Astrocyte (in vitro differentiated cells and primary cell): ENCODE data around the gene POLDIP3. TPM values are rescaled to one million over a fixed set of nuclear protein-coding genes. Genes with fewer than 3 reads are reported as not detected.
"Not testable (repeated sequence)": the region's sequence is repeated elsewhere in the genome, so short reads cannot be mapped to it uniquely, and the experiment has no call there.

Source experiments
- DNase-seq: peaks from one replicate; pipeline ENCODE4 v3.0.0-alpha.2; 2010; ENCODE audit warnings: low read depth
- FAIRE-seq: peaks from 2 replicates; lab custom pipeline; 2011; peaks lifted over from hg19 to GRCh38; lab: Jason Lieb, UNC
- H2AFZ ChIP-seq: 2 replicates; pipeline ENCODE4 v1.6.0; 2012; ENCODE audit warnings: low read depth, low read length, inconsistent platforms
- H3K27ac ChIP-seq: 2 replicates; pipeline ENCODE4 v1.5.1; 2011; ENCODE audit warnings: low read depth, low read length, inconsistent platforms
- H3K27me3 ChIP-seq: 2 replicates; pipeline ENCODE4 v1.6.0; 2011; ENCODE audit warnings: low read length, inconsistent platforms; ENCODE audit not compliant: insufficient read depth
- H3K36me3 ChIP-seq: 2 replicates; pipeline ENCODE4 v1.5.1; 2011; ENCODE audit warnings: low read length, inconsistent platforms; ENCODE audit not compliant: insufficient read depth
- H3K4me1 ChIP-seq: 2 replicates; pipeline ENCODE4 v1.5.1; 2011; ENCODE audit warnings: low read length, inconsistent platforms; ENCODE audit not compliant: insufficient read depth
- H3K4me2 ChIP-seq: 2 replicates; pipeline ENCODE4 v1.6.0; 2012; ENCODE audit warnings: low read length, inconsistent platforms
- H3K4me3 ChIP-seq: 2 replicates; pipeline ENCODE4 v1.5.1; 2011; ENCODE audit warnings: low read depth, mild to moderate bottlenecking, low read length, inconsistent platforms; ENCODE audit not compliant: insufficient read depth
- H3K79me2 ChIP-seq: 2 replicates; pipeline ENCODE4 v1.6.0; 2012; ENCODE audit warnings: mild to moderate bottlenecking, low read length, inconsistent platforms; ENCODE audit not compliant: insufficient read depth
- H3K9ac ChIP-seq: 2 replicates; pipeline ENCODE4 v1.6.0; 2012; ENCODE audit warnings: mild to moderate bottlenecking, low read length, inconsistent platforms
- H3K9me3 ChIP-seq: 2 replicates; pipeline ENCODE4 v1.5.1; 2012; ENCODE audit warnings: low read depth, mild to moderate bottlenecking, low read length, inconsistent platforms; ENCODE audit not compliant: insufficient read depth
- H4K20me1 ChIP-seq: 2 replicates; pipeline ENCODE4 v1.6.0; 2012; ENCODE audit warnings: low read length, inconsistent platforms; ENCODE audit not compliant: insufficient read depth
- H3K27ac Mint-ChIP-seq: one replicate; pipeline ENCODE4 v1.8.0; 2021; ENCODE audit warnings: mild to moderate bottlenecking, mixed read lengths; ENCODE audit not compliant: unreplicated experiment
- H3K27me3 Mint-ChIP-seq: one replicate; pipeline ENCODE4 v1.8.0; 2021; ENCODE audit warnings: low read depth, mixed read lengths; ENCODE audit not compliant: unreplicated experiment
- H3K36me3 Mint-ChIP-seq: one replicate; pipeline ENCODE4 v1.8.0; 2021; ENCODE audit warnings: low read depth, mixed read lengths; ENCODE audit not compliant: unreplicated experiment
- H3K4me1 Mint-ChIP-seq: one replicate; pipeline ENCODE4 v1.8.0; 2021; ENCODE audit warnings: low read depth, mixed read lengths; ENCODE audit not compliant: unreplicated experiment
- H3K4me3 Mint-ChIP-seq: one replicate; pipeline ENCODE4 v1.8.0; 2021; ENCODE audit warnings: mild to moderate bottlenecking, moderate library complexity, mixed read lengths; ENCODE audit not compliant: unreplicated experiment
- H3K9me3 Mint-ChIP-seq: one replicate; pipeline ENCODE4 v1.8.0; 2021; ENCODE audit warnings: mild to moderate bottlenecking, mixed read lengths; ENCODE audit not compliant: unreplicated experiment
- EZH2 ChIP-seq: IDR thresholded peaks from 2 replicates; pipeline ENCODE4 v1.6.1; 2012; ENCODE audit warnings: mild to moderate bottlenecking, low read length, inconsistent platforms; ENCODE audit not compliant: insufficient read depth
- total RNA-seq: library from RNA; stranded (reverse); gene quantifications from 2 replicates; pipeline ENCODE4 v1.2.1, GENCODE V29; 2021
- TF ChIP-seq, protein P1 (sequence below): IDR thresholded peaks from 2 replicates; pipeline ENCODE4 v1.5.1; 2011; ENCODE audit warnings: low read depth, mild to moderate bottlenecking, inconsistent platforms, low read length, moderate library complexity; ENCODE audit not compliant: insufficient read depth

Gene POLDIP3
- total RNA-seq, 1 donor from 2014 or later: 57.1 TPM

DNA sequence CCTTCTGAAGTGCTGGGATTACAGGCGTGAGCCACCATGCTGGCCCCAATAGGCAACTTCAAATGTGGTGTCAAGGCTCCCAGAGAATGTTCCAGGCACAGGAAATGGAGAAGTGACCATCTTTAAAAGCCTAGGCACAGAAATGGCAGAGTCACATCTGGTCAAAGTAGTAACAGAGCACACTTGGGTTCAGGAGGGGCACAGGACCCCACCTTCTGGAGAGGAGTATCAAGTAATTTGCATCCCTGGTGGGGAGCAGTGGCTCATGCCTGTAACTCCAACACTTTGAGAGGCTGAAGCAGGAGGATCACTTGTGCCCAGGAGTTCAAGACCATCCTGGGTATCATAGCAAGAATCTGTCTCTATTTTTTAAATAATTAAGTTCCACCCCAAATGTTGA lies 31.7 kb downstream of the POLDIP3 start:
- Mint-ChIP-seq H3K4me3 (no peak overlapping the region), H3K9me3 (no peaks in the 10 kb centered on the region), H3K27me3 (no peaks in the 10 kb centered on the region), H3K4me1 (no peaks in the 10 kb centered on the region), H3K36me3 (peaks cover 8% of the 10 kb centered on the region), H3K27ac (peak overlapping the region; percentile 34)
- Histone ChIP-seq H3K79me2 (peaks cover 22% of the 10 kb centered on the region), H3K27ac (no peak overlapping the region), H3K36me3 (peaks cover 32% of the 10 kb centered on the region), H4K20me1 (peaks cover 17% of the 10 kb centered on the region), H3K27me3 (no peaks in the 10 kb centered on the region), H3K9me3 (no peaks in the 10 kb centered on the region), H2AFZ (no peak overlapping the region), H3K4me2 (no peak overlapping the region), H3K4me1 (peaks cover 5% of the 10 kb centered on the region), H3K4me3 (no peak overlapping the region), H3K9ac (no peak overlapping the region)
- no peak for TF ChIP-seq EZH2
- TF ChIP-seq, protein P1, sequence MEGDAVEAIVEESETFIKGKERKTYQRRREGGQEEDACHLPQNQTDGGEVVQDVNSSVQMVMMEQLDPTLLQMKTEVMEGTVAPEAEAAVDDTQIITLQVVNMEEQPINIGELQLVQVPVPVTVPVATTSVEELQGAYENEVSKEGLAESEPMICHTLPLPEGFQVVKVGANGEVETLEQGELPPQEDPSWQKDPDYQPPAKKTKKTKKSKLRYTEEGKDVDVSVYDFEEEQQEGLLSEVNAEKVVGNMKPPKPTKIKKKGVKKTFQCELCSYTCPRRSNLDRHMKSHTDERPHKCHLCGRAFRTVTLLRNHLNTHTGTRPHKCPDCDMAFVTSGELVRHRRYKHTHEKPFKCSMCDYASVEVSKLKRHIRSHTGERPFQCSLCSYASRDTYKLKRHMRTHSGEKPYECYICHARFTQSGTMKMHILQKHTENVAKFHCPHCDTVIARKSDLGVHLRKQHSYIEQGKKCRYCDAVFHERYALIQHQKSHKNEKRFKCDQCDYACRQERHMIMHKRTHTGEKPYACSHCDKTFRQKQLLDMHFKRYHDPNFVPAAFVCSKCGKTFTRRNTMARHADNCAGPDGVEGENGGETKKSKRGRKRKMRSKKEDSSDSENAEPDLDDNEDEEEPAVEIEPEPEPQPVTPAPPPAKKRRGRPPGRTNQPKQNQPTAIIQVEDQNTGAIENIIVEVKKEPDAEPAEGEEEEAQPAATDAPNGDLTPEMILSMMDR: no peak
- no peak for FAIRE-seq
- DNase-seq: no peak

DNA sequence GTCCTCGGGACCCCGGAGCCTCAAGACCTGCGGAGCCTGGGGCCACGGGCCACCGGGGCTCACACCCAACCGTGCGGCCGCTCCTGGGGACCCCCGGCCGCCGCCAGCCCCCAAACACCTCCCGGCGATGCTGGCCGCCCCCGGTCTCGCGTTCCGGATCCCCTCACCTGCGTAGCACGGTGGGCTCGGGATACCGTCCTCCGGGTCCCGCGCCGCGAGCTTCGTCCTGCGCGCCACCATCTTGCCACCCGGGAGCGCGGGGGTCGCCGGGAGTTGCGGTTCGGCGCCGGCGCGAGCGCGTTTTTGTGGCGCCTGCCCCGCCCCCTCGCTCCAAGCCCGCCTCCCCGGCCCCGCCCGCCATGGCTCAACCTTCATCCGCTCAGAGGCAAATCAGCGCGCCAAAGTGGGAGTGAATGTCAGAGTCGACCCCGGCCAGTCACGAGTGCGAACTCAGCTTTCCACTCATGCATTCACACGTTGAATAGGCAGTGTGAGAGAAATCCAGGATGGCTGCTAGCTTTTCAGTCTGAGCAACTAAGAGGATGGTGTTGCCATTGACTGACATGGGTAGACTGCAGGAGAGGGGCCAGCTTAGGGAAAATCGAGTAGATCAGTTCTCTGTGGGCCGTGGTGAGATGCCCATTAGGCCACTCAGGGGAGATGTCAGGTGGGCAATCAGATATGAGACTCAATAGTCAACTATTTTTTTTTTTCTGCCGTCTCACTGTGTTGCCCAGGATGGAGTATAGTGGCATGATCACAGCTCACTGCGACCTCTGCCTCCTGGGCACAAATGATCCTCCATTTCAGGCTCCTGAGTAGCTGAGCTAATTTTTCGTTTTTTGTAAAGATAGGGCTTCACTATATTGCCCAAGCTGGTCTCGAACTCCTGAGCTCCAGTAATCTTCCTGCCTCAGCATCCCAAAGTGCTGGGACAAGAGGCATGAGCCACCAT lies 32.6 kb downstream of the POLDIP3 start:
- Mint-ChIP-seq H3K36me3 (peaks cover 8% of the 10 kb centered on the region), H3K4me1 (no peaks in the 10 kb centered on the region), H3K9me3 (no peaks in the 10 kb centered on the region), H3K4me3 (peak overlapping the region; percentile 95), H3K27ac (peak overlapping the region; percentile 53), H3K27me3 (no peaks in the 10 kb centered on the region)
- H3K79me2 ChIP-seq: peaks cover 27% of the 10 kb centered on the region
- H2AFZ ChIP-seq: peak overlapping the region; percentile 53
- no peaks in the 10 kb centered on the region for H3K9me3 ChIP-seq
- peak overlapping the region; percentile 86 for H3K4me2 ChIP-seq
- DNase-seq: peak; percentile 45
- peak overlapping the region; percentile 71 for H3K4me3 ChIP-seq
- peak overlapping the region; percentile 50 for H3K27ac ChIP-seq
- H3K27me3 ChIP-seq: no peaks in the 10 kb centered on the region
- peaks cover 25% of the 10 kb centered on the region for H3K36me3 ChIP-seq
- peaks cover 5% of the 10 kb centered on the region for H3K4me1 ChIP-seq
- no peak for TF ChIP-seq EZH2
- TF ChIP-seq, protein P1: no peak
- FAIRE-seq: no peak
- peaks cover 14% of the 10 kb centered on the region for H4K20me1 ChIP-seq
- H3K9ac ChIP-seq: peak overlapping the region; percentile 83

DNA sequence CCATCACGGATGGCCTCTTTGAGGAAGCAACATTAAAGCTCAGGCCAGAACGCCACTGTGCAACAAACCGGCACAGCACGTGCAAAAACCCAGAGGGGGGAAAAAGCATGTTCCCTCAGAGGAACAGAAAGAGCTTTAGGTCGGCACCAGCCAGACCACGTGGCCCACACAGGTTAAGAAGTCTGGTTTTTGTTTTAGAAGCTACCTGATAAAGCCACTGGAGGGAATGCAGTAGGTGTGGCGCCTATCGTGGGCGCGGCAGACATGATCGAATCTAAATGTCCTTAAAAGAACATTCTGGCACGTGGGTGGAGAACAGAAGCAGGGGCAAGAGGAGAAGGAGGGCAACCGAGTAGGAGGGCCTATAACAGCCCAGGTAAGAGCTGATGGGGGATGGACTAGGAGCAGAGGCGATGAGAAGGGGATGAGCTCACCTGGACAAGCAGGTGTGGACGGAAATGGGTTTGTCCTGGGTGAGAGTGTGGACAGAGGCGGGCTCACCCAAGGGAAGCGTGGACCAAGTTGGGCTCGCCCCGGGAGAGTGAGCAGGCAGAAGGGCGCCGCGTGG lies 33.4 kb downstream of the POLDIP3 start:
- Histone ChIP-seq H3K27ac (peak overlapping the region; percentile 50), H3K79me2 (peaks cover 27% of the 10 kb centered on the region), H3K4me2 (peak overlapping the region; percentile 87), H4K20me1 (peaks cover 10% of the 10 kb centered on the region), H3K4me3 (peak overlapping the region; percentile 71), H3K36me3 (peaks cover 18% of the 10 kb centered on the region), H3K9ac (peak overlapping the region; percentile 83)
- not testable (repeated sequence) for DNase-seq, H3K27ac Mint-ChIP-seq, H3K9me3 ChIP-seq, FAIRE-seq, H2AFZ ChIP-seq, H3K27me3 ChIP-seq, H3K4me1 Mint-ChIP-seq, H3K36me3 Mint-ChIP-seq, H3K4me1 ChIP-seq, H3K9me3 Mint-ChIP-seq, H3K27me3 Mint-ChIP-seq
- peak overlapping the region; percentile 95 for H3K4me3 Mint-ChIP-seq

DNA sequence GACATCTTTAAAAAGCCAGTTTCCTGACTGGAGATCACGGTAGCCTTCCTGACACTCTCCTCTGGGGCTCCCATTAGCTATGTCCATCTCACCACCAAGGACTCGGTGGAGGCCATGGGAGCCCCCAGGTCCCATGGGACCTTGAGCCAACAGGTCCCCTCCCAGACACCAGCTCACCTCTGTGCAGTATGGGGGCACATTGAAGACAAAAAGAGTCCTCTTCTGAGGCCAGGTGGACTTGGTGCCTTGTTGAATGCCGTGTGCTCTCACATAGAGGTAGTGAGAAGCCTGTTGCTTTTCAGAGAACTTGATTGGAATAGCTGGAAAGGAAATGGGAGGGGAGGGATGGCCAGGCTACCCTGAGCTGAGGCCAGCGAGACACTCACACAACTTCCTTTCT lies 34.6 kb downstream of the POLDIP3 start:
- not testable (repeated sequence) for H3K4me2 ChIP-seq, H3K4me1 ChIP-seq, H3K27me3 Mint-ChIP-seq, H3K4me1 Mint-ChIP-seq, H3K9ac ChIP-seq, DNase-seq, H3K27ac ChIP-seq, H3K36me3 ChIP-seq, FAIRE-seq, H3K9me3 Mint-ChIP-seq, H3K4me3 ChIP-seq, H3K27ac Mint-ChIP-seq, H2AFZ ChIP-seq, H3K9me3 ChIP-seq, H3K36me3 Mint-ChIP-seq, H3K27me3 ChIP-seq
- H3K4me3 Mint-ChIP-seq: peak overlapping the region; percentile 71
- Histone ChIP-seq H4K20me1 (peaks cover 10% of the 10 kb centered on the region), H3K79me2 (peaks cover 27% of the 10 kb centered on the region)
